Stimulated activated CD8-positive, alpha-beta memory T cell treated with anti-CD3 and anti-CD28 coated beads, Interleukin-2, amount 100 ng/mL, for 1 hour (primary cell): ENCODE results near the gene EXOC6B.

Experiments used
- DNase-seq, 2 donors: peaks; one replicate each; pipeline ENCODE4 v3.0.0-alpha.2; 2020; ENCODE audit warnings: low read depth in 2 of 2

Gene EXOC6B

DNA sequence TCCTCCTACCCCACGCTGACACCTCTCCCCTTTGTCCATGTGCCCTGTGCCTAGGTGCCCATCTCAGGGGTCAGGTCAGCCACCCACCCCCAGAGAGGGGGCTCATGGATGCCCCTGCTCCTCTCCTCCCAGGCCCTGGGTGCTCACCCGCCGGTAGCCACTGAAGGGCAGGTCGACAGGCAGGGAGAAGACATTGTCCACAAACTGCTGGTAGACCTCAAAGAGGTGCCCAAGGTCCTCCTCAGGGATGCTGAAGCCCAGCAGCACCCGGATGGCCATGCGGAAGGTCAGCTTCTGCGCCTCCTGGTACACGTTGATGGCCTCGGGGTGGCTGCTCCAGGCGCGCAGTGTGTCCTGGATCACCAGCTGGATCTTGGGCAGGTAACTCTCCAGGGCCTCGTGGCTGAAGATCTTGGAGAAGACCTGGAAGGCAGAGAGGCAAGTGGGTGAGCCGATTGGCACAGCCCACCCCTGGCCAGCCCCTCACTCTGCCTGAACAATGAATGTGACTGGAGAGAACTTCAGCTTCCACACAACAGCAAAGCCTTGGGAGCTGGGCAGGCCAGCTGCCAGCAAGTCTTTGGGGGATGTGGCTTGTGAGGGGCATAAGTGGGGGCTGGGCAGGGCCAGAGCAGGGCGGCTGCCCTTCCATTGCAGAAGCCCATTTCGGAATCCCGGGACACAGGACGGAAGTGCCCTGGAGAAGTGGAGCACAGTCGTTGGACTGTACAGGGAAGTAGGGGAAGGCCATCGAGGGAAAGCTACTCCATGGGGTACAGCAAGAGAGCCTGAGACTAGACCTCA is 690.6 kb downstream of the EXOC6B start:
- no peak for DNase-seq

DNA sequence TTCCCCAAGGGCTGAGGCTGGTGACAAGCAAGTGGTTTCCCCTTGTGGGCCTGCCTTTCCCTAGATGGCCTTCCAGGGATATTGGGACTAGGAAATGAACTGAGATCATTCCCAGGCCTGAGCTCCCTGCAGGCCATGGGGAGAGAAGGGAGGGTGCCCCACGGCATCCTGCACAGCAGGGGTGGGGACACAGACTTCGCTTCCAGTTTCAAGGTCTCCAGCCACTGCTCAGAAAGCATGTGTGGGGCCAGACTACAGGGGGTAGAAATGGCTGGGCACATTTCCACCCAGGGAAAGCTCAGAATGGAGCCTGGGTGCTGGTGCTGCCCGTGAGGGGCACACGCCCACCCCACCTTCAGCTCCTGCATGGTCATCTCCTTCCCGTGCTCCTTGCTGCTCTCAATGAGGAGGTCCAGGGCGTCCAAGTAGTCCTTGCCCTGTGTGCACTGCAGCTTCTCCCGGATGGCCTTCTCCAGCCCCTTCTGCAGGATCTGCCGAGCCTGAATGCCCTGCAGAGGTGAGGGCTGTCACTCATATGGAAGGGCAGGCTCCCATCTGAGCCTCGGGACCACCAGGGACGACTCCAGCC is 691.3 kb downstream of the EXOC6B start:
- DNase-seq: no peak

DNA sequence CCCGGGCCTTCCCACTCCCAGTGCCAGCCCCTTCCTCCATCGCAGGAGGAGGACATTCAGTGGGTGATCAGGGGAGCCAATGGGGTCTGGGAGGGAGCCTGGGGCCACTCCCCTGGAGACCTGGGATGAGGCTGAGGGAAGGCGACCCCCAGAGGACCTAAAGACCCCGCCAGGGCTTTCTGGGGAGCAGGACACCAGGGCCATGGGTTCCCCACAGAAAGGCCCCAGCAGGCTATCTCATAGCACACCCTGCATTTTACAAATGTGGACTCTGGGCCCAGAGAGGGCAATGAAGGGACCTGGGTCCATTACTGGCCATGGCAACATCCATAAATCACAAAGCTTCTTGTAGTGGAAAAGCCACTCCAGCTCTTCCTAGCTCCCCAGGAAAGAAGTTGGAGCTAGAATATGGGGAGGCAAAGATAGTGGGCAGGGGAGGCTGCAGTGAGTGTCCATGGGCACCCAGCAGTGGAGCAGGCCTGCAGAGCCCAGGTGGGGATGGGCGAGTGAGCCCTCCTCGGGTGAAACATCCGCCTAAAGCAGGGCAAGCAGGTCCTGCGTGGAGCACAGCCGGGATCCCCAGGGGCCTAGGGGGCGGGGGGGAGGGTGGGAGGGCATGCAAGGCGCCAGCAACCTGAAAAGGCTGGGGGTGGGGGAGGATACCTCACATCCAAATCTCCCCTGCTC is 692.0 kb downstream of the EXOC6B start:
- no peak for DNase-seq

DNA sequence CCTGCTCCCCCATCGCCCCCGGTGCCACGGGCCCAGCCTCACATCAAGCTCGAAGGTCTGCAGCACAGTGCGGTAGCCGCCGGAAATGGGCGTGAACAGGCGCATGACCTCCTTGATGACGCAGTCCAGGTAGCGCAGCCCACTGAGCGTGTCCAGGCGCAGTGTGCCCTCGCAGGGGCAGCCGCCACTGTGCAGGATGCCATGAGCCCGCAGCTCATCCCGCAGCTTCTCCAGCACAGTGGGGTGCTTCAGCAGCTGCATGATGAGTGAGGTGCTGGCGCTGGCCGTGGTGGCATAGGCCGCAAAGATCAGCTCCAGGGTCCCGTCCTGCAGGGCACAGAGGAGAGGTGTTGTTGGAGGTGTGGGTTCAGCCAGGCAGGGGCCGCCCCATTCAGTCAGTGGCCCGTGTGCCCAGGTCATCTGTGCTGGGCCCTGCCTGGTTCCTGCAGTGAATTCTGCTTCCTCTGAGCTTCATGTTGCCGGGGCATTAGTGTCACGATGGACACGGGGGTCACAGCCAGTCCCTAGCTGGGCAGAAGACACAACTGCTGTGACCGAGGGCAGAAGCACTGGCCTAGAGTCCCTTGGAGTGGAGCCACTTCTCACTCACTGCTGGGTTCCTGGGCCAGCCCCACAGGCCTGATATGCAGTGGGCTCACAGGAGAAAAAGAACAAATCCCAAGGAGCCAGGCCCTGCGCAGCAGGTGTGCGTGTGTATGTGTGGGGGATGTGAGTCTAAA is 692.7 kb downstream of the EXOC6B start:
- DNase-seq: no peak

DNA sequence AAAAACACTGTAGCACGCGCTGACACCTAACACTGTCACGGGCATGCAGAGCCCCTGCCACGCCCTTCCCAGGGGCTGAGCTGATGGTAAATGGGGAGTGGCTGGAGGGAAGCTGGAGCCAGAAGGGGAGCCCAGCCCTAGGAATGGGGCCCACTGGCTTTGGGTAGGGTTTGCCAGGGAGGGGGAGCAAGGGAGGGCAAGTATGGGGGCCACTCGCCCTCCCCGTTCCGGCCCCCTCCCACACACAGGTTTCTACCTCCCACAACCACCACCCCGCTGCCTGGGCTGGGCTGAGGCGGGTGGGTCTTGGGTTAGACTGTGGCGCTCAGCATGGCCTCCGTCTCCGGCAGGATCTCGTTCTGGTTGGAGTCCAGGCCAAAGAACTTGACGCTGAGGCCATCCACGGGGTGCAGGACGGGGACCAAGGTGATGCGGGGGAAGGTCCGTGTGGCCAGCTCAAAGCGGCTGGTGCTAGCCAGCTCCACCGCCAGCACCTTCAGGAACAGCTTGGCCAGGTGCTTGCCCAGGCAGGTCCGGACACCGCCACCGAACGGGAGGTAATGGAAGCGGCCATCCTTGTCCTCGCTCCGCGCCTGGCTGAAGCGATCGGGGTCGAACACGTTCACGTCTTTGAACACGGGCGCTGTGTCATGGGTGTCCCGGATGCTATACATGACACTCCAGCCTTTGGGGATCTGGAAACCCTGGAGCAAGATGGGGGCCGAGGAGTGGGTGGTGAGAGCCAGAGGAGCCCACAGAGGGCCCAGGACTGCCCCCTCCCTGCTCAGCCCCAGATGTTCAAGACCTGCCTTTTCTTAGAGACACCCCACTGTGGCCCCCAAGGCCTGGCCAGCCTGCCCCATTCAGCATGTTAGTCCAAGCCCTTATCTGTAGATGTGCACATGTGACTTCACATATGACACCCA is 693.7 kb downstream of the EXOC6B start:
- DNase-seq: no peak

DNA sequence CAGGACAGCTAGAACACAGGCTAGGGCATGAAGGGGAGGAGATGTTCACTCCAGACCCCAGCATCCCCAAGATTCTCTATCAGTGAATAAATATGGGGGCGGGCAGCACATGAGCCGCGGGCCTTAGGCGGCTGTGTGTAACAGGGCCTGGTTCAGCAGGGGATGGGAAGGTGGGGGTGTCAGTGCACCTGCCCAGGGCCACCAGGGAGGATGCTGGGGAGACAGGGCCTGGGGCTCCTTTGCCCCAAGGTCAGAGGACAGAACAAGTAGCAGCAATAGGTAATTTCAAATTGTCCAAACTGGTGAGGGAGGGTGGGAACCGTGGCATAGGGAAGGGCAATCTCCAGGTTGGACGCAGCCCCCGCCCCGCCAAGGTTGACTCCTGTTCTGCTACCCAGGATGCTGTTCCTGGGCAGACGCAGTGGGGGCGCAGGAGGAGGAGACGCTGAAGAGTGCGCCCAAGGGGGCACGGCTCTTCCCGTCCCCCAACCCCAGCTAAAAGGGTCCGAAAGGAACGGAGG is 694.4 kb downstream of the EXOC6B start:
- no peak for DNase-seq

DNA sequence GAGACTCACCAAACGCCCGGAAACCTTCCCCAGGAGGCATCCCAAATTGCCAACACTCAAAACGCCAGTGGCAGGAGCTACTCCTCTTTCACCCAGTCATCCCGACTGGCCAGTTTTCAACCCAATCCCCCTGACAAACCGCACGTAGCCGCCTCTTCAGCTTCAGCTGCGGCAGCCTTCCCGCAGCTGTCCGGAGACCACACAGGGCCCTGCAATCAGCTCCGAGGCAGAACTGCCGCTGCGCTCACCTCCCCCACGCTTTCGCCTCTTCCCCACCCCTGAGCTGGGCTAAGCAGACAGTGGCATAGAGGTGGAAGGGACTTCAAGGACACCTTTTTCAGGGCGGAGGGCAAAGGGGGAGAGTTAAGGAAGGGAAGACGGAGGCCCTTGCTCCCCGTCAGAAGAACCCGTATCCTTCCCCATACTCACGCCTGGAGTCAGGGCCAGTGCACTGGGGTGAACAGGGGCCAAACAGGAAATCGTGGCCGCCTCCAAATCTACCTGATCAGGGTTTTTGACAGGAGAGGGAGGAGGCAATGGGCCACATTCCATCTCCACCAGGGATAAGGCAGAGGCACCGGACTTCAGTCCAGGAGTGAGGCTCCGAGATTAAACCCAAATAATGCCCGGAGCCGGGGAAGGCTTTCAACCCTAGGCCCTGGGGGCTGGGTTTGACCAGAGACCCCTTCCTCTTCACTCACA is 695.0 kb downstream of the EXOC6B start:
- DNase-seq: no peak

DNA sequence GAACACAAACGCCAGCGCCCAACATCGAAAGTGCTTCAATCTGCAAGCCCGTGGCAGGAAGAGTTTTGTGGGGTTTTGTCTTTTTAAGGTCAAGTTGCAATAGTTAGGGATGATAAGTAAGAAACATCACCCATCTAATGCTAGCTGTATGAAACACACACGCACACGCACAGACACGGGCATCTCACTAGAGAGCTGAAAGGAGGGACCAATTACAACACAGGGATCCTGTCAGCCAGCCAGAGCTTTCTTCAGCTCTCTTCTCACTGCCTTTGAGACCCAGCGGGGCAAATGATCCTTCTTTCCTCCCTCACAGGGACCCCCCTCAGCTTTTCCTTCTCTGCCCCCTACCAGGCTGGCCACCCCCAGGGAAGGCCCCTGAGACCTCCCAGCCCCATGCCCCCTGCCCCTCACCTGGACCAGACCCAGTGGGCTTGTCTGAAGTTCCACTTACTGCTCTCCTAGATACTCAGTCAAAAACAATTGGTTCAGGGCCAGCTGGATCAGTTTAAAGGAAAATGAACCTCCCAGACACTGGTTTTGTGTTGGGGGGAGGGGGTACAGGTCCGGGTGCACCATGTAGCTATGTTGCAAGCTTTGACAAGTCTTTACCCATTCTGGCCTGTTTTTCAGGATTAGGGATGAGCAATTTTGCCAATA is 696.0 kb downstream of the EXOC6B start:
- no peak for DNase-seq

DNA sequence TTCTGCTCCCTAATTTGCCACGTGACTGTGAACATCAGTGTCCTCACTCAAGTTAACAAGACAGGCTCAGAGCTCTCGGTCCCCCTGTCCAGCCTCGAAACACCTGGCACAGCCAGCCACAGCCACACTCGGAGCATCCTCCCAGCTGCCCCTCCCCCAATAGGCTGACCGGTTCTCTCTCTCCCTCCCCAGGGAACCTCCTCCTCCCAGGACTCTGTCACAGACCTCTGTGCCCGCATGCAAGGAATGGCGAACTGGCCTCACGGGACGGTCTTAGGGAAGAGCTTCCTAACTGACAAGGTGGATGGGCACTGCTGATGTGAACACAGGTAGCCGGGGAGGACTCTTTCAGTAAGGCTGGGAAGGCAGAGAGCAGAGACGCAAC is 697.0 kb downstream of the EXOC6B start:
- no peak for DNase-seq

DNA sequence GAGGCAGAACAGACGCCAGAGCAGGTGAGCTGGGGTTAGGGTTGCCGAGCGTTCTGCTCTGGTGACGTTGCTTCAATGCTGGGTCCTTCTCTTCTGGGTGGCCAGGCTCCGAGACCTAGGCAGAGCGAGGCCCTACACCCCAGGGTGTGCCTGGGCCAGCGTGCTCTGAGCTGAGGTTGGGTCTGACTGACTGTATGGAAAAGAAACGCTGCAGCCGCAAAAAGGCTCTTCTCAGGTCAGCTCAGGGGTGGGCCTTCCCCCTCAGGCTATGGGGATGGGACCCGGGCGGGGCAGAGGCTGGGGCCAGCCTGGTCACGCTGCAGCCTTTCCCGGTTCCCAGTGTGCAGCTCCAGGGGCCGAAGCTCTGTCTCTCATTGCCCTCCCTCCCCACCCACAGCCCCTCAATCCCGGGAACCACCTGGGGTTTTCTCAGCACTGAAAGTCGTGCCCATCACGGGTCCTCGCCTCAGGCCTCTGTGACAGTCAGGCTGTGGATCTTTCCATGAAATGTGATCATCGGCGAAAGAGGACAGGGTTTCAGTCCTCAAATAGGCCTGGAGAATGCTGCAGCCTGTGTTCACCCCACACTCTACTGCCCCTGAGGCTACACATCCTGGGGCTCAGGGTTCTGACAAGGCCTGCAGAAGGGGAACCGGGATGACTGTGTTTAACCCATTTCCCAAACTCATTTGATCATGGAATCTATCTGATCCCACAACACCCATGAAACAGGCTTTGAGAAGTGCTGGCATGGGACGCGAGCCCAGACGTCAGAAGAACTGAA is 697.6 kb downstream of the EXOC6B start:
- no peak for DNase-seq

DNA sequence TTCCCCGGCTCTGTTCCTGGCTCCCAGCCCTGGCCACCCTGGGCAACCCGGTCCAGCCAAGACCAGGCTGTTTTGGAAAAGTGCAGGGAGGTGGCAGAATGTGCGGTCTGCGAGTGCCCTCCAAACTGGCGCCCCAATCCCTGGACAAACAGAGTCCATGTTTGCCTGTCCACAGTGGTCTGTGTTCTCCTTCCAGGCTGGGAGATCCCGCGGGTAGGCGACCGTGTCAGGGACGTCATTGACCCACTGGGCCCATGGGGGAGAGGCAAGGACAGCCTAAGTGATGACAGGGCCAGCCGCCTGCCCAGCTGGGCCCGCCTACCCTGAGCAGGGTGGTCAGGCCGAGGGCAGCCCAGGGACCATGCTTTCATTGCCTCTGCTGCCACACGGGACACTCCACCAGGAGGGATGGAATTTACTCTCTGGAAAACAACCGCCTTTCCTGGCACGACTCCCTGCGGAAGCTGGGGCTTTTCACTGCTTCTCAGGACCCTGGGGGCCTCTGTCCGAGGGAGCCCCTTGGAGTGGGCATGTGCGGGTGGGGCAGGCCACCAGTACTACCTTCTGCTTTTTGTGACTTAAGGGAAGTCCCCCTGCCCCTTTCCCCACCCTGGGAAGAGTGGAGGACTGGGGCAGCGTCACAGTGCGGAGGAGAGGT is 698.3 kb downstream of the EXOC6B start:
- no peak for DNase-seq

DNA sequence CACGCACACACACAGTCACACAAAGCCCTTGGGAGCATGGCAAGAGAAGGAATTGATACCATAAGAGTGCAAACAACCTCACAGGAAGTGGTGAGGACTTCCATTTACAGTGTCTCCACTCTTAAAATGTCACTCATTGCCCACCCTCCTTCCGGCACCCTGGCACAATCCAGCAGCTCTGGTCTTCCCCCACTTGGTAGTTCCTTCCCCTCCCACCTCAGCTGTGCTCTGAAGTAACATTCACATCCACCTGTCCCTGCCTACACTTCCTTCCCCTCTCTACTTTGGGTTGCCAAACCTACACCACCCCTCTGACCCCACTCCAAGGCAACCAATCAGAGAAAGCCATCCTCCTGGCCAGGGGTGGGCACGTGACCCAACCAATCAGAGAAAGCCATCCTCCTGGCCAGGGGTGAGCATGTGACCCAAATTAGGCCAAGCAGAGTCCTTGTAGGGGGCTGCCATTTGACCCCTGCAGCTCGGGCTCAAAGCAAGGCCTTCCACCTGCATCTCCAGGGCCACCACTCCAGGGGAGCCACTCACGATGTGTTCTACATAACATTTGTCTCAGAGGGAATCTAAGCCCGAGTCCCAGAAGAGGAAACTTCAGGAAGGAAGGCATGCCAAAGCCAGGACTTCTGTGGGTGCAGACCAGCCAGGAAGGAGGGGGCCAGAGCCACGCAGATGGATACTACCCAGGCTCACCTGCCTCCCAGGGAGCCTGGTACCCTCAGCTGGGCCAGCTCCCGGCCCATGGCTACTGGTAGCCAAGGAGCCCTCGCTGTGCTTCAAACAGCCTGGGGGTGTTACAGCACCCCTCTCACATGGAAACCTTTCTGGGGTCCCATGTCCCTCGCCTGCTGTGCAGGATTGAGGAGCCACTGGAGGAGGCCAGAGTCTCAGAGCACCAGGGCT is 699.4 kb downstream of the EXOC6B start:
- no peak for DNase-seq
